MM.1S (cell line): ENCODE data around the gene SORCS2.
A peak's percentile ranks its signal among the peaks of the same experiment; 100 is the strongest.

Source experiments
- DNase-seq: peaks from one replicate; pipeline ENCODE4 v3.0.0-alpha.2; 2015
- H2AFZ ChIP-seq: fragments of 300-600 bp; sonication (generic); 2 replicates; pipeline ENCODE4 v1.6.0; 2016; ENCODE audit warnings: antibody characterized with exemption, low read length
- H3F3A ChIP-seq: fragments of 300-600 bp; sonication (generic); 2 replicates; pipeline ENCODE4 v1.6.1; 2016; ENCODE audit warnings: mild to moderate bottlenecking, antibody characterized with exemption, low read length, moderate library complexity, mixed read lengths; ENCODE audit not compliant: insufficient read depth
- H3K27ac ChIP-seq: fragments of 300-600 bp; sonication (generic); 2 replicates; pipeline ENCODE4 v1.5.1; 2016; ENCODE audit warnings: mild to moderate bottlenecking, low read length
- H3K27me3 ChIP-seq: fragments of 300-600 bp; sonication (generic); replicated peaks from 2 replicates; pipeline ENCODE4 v1.6.0; 2016; ENCODE audit warnings: low read length; ENCODE audit not compliant: insufficient read depth
- H3K36me3 ChIP-seq: fragments of 300-600 bp; sonication (generic); replicated peaks from 2 replicates; pipeline ENCODE4 v1.6.1; 2016; ENCODE audit warnings: mild to moderate bottlenecking, low read length, mixed read lengths; ENCODE audit not compliant: insufficient read depth
- H3K4me1 ChIP-seq: fragments of 300-600 bp; sonication (generic); 2 replicates; pipeline ENCODE4 v1.6.1; 2016; ENCODE audit warnings: low read length, mixed read lengths
- H3K4me2 ChIP-seq: fragments of 300-600 bp; sonication (generic); 2 replicates; pipeline ENCODE4 v1.6.0; 2016; ENCODE audit warnings: low read depth, low read length
- H3K4me3 ChIP-seq: fragments of 300-600 bp; sonication (generic); 2 replicates; pipeline ENCODE4 v1.5.1; 2016; ENCODE audit warnings: low read length, mixed read lengths
- H3K79me2 ChIP-seq: fragments of 300-600 bp; sonication (generic); 2 replicates; pipeline ENCODE4 v1.6.1; 2016; ENCODE audit warnings: mixed run types, low read length, mixed read lengths
- H3K9ac ChIP-seq: fragments of 300-600 bp; sonication (generic); 2 replicates; pipeline ENCODE4 v1.6.1; 2016; ENCODE audit warnings: low read length, mixed read lengths
- H3K9me2 ChIP-seq: fragments of 300-600 bp; sonication (generic); replicated peaks from 2 replicates; pipeline ENCODE4 v1.6.1; 2016; ENCODE audit warnings: mild to moderate bottlenecking, low read length, mixed read lengths; ENCODE audit not compliant: insufficient read depth
- H3K9me3 ChIP-seq: fragments of 300-600 bp; sonication (generic); replicated peaks from 2 replicates; pipeline ENCODE4 v1.6.1; 2016; ENCODE audit warnings: mild to moderate bottlenecking, low read length, mixed read lengths; ENCODE audit not compliant: insufficient read depth
- H4K20me1 ChIP-seq: fragments of 300-600 bp; sonication (generic); 2 replicates; pipeline ENCODE4 v1.6.1; 2016; ENCODE audit warnings: mild to moderate bottlenecking, low read length, moderate library complexity, mixed read lengths; ENCODE audit not compliant: insufficient read depth
- CTCF ChIP-seq: fragments of 300-600 bp; sonication (generic); IDR thresholded peaks from 2 replicates; pipeline ENCODE4 v1.5.1; 2016; ENCODE audit warnings: antibody characterized with exemption, low read length, mixed read lengths
- EZH2 ChIP-seq: fragments of 300-600 bp; sonication (generic); optimal IDR thresholded peaks from 2 replicates; pipeline ENCODE3; 2017; ENCODE audit warnings: low read depth, mild to moderate bottlenecking, antibody characterized with exemption, low read length, mixed read lengths
- EZH2phosphoT487 ChIP-seq: fragments of 300-600 bp; sonication (generic); IDR thresholded peaks from 2 replicates; pipeline ENCODE4 v1.6.1; 2018; ENCODE audit warnings: antibody characterized with exemption, low read length

SORCS2 gene

GRCh38 chr4:7297881-7298280 lies 105.5 kb downstream of the SORCS2 start:
- no peak for DNase-seq
- no peak overlapping the region for H3K4me2 ChIP-seq
- no peaks in the 10 kb centered on the region for H4K20me1 ChIP-seq
- no peaks in the 10 kb centered on the region for H3K36me3 ChIP-seq
- H3K9me3 ChIP-seq = no peaks in the 10 kb centered on the region
- peaks cover 79% of the 10 kb centered on the region for H3K27me3 ChIP-seq
- H3K27ac ChIP-seq = no peak overlapping the region
- no peak overlapping the region for H2AFZ ChIP-seq
- no peak overlapping the region for H3K4me3 ChIP-seq
- H3K79me2 ChIP-seq = no peaks in the 10 kb centered on the region
- H3F3A ChIP-seq = no peaks in the 10 kb centered on the region
- TF ChIP-seq CTCF (no peak), EZH2phosphoT487 (no peak), EZH2 (no peak)
- no peaks in the 10 kb centered on the region for H3K9me2 ChIP-seq
- H3K4me1 ChIP-seq = no peaks in the 10 kb centered on the region
- no peak overlapping the region for H3K9ac ChIP-seq

GRCh38 chr4:7298619-7299009 lies 106.3 kb downstream of the SORCS2 start:
- no peak overlapping the region for H3K4me3 ChIP-seq

DNA sequence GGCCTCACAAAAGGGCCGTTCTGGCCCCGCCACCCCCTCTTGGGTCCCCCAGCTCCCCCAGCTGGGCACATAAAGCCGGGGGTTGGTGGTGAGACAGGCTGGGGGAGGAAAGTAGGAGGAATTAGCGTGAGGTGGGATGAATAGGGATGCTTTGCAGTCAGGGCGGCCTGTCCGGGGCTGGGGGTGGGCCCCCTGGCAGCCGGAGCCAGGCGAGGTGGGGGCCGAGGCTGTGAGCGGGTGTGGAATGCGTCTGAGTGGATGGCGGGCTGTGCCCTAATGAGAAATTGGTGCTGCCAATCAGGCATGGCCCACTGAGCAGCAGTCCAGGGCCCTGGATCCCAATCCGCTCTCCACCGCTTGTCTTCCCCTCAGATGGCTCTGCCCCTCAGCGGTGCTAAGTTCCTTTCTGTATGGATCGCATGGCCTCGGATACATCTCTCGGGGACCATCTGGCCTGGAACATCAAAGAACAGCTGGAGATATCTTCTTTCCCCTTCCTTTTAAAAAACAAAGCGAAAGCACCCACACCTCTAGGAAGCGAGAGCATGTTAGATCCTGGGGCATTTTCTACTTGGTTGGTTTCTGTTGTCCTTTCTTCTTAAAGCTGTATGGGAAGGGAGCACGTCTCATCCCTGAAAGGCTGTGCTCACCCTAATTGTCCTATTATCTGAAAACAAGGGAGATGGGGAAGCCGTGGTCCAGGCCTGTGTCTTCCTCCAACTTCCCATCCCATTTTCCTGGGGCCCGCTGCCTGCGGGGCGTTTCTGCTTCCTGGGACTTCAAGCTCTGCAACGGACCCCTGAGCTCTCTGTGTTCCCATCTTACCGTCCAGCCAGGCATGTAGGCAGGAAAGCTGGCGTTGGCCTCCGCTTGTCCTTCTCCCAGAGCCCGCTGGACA lies 106.9 kb downstream of the SORCS2 start:
- Histone ChIP-seq H3K36me3 (no peaks in the 10 kb centered on the region), H3K27ac (no peak overlapping the region), H3K9me3 (no peaks in the 10 kb centered on the region), H3K4me3 (no peak overlapping the region; the same call in 1 of the 2 replicates), H3K4me2 (peak overlapping the region; percentile 22; the same call in 1 of the 2 replicates), H3K9me2 (no peaks in the 10 kb centered on the region), H2AFZ (no peak overlapping the region), H3K27me3 (peaks cover 81% of the 10 kb centered on the region), H3K9ac (no peak overlapping the region), H3K4me1 (no peaks in the 10 kb centered on the region), H3F3A (no peaks in the 10 kb centered on the region), H3K79me2 (no peaks in the 10 kb centered on the region), H4K20me1 (no peaks in the 10 kb centered on the region)
- no peak for TF ChIP-seq EZH2phosphoT487
- TF ChIP-seq EZH2 = no peak
- TF ChIP-seq CTCF = no peak
- DNase-seq = no peak

More at GRCh38 chr4:7298619-7299009, 106.3 kb downstream of the SORCS2 start:
- H2AFZ ChIP-seq = no peak overlapping the region
- TF ChIP-seq CTCF = no peak
- TF ChIP-seq EZH2 = no peak
- no peak for TF ChIP-seq EZH2phosphoT487
- no peaks in the 10 kb centered on the region for H3K9me2 ChIP-seq
- no peaks in the 10 kb centered on the region for H3F3A ChIP-seq
- H3K9me3 ChIP-seq = no peaks in the 10 kb centered on the region
- H3K9ac ChIP-seq = no peak overlapping the region
- DNase-seq = no peak
- H3K27ac ChIP-seq = no peak overlapping the region
- H3K36me3 ChIP-seq = no peaks in the 10 kb centered on the region
- no peaks in the 10 kb centered on the region for H4K20me1 ChIP-seq
- H3K4me2 ChIP-seq = no peak overlapping the region
- no peaks in the 10 kb centered on the region for H3K79me2 ChIP-seq
- H3K27me3 ChIP-seq = peaks cover 81% of the 10 kb centered on the region
- no peaks in the 10 kb centered on the region for H3K4me1 ChIP-seq
